HL-60 (cell line): ENCODE data around the gene CD22.
"Not testable (repeated sequence)": the region's sequence is repeated elsewhere in the genome, so short reads cannot be mapped to it uniquely, and the experiment has no call there.

Experiments
- GABPA ChIP-seq: IDR thresholded peaks from 2 replicates; pipeline ENCODE4 v1.6.1; 2012; ENCODE audit warnings: low read depth
- POLR2AphosphoS5 ChIP-seq: IDR thresholded peaks from 2 replicates; pipeline ENCODE4 v1.6.1; 2012; ENCODE audit warnings: low read depth
- SPI1 ChIP-seq: IDR thresholded peaks from 2 replicates; pipeline ENCODE4 v1.6.1; 2012; ENCODE audit warnings: low read depth, mild to moderate bottlenecking, borderline replicate concordance
- TF ChIP-seq, protein P1 (sequence below): IDR thresholded peaks from one replicate; pipeline ENCODE4 v1.5.1; 2011; ENCODE audit warnings: low read length, control low read depth, inconsistent platforms; ENCODE audit not compliant: insufficient read depth
- TF ChIP-seq, protein P2 (sequence below): IDR thresholded peaks from 2 replicates; pipeline ENCODE4 v1.6.1; 2012; ENCODE audit warnings: low read depth; ENCODE audit not compliant: insufficient replicate concordance

DNA sequence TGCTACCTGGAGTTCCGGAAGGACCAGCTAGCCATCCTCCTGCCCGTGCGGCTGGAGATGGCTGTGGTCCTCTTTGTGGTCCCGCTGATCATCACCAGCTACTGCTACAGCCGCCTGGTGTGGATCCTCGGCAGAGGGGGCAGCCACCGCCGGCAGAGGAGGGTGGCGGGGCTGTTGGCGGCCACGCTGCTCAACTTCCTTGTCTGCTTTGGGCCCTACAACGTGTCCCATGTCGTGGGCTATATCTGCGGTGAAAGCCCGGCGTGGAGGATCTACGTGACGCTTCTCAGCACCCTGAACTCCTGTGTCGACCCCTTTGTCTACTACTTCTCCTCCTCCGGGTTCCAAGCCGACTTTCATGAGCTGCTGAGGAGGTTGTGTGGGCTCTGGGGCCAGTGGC, 30.4 kb downstream of the CD22 start:
- TF ChIP-seq, protein P1, sequence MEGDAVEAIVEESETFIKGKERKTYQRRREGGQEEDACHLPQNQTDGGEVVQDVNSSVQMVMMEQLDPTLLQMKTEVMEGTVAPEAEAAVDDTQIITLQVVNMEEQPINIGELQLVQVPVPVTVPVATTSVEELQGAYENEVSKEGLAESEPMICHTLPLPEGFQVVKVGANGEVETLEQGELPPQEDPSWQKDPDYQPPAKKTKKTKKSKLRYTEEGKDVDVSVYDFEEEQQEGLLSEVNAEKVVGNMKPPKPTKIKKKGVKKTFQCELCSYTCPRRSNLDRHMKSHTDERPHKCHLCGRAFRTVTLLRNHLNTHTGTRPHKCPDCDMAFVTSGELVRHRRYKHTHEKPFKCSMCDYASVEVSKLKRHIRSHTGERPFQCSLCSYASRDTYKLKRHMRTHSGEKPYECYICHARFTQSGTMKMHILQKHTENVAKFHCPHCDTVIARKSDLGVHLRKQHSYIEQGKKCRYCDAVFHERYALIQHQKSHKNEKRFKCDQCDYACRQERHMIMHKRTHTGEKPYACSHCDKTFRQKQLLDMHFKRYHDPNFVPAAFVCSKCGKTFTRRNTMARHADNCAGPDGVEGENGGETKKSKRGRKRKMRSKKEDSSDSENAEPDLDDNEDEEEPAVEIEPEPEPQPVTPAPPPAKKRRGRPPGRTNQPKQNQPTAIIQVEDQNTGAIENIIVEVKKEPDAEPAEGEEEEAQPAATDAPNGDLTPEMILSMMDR = not testable (repeated sequence)
- TF ChIP-seq, protein P2, sequence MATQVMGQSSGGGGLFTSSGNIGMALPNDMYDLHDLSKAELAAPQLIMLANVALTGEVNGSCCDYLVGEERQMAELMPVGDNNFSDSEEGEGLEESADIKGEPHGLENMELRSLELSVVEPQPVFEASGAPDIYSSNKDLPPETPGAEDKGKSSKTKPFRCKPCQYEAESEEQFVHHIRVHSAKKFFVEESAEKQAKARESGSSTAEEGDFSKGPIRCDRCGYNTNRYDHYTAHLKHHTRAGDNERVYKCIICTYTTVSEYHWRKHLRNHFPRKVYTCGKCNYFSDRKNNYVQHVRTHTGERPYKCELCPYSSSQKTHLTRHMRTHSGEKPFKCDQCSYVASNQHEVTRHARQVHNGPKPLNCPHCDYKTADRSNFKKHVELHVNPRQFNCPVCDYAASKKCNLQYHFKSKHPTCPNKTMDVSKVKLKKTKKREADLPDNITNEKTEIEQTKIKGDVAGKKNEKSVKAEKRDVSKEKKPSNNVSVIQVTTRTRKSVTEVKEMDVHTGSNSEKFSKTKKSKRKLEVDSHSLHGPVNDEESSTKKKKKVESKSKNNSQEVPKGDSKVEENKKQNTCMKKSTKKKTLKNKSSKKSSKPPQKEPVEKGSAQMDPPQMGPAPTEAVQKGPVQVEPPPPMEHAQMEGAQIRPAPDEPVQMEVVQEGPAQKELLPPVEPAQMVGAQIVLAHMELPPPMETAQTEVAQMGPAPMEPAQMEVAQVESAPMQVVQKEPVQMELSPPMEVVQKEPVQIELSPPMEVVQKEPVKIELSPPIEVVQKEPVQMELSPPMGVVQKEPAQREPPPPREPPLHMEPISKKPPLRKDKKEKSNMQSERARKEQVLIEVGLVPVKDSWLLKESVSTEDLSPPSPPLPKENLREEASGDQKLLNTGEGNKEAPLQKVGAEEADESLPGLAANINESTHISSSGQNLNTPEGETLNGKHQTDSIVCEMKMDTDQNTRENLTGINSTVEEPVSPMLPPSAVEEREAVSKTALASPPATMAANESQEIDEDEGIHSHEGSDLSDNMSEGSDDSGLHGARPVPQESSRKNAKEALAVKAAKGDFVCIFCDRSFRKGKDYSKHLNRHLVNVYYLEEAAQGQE = not testable (repeated sequence)
- not testable (repeated sequence) for TF ChIP-seq POLR2AphosphoS5, SPI1, GABPA
